Aorta (tissue), 5 donors: Measurements from ENCODE around the gene RGL3. TPM values are rescaled to one million over a fixed set of nuclear protein-coding genes. Genes with fewer than 3 reads are reported as not detected.

ENCODE experiments used
- ATAC-seq: fragments of 200-7000 bp; cut with Tn5 transposase; one replicate; pipeline ENCODE4 v1.9.1; 2022; ENCODE audit warnings: moderate library complexity; ENCODE audit not compliant: low FRiP score
- DNase-seq, 2 donors: peaks; one replicate each; pipeline ENCODE4 v3.0.0-alpha.2; 2020
- H3K27ac ChIP-seq, 2 donors: one replicate each; pipeline ENCODE4 v1.5.1; 2013; ENCODE audit warnings: low read length in 2 of 2, mild to moderate bottlenecking in 2 of 2, moderate library complexity in 2 of 2, control low read depth in 1 of 2, inconsistent platforms in 1 of 2, low read depth in 1 of 2
- H3K27me3 ChIP-seq, 2 donors: one replicate each; pipeline ENCODE4 v1.6.1; 2013; ENCODE audit warnings: control low read depth in 1 of 2, low read length in 1 of 2, mild to moderate bottlenecking in 1 of 2, moderate library complexity in 1 of 2; ENCODE audit not compliant: insufficient read depth in 2 of 2, control insufficient read depth in 1 of 2
- H3K36me3 ChIP-seq, 2 donors: one replicate each; pipeline ENCODE4 v1.6.1; 2013; ENCODE audit warnings: control low read depth in 1 of 2, low read length in 1 of 2, mild to moderate bottlenecking in 1 of 2; ENCODE audit not compliant: insufficient read depth in 2 of 2, control insufficient read depth in 1 of 2
- H3K4me1 ChIP-seq, 2 donors: one replicate each; pipeline ENCODE4 v1.6.1; 2013; ENCODE audit warnings: low read length in 2 of 2, control low read depth in 1 of 2, mild to moderate bottlenecking in 1 of 2, moderate library complexity in 1 of 2; ENCODE audit not compliant: insufficient read depth in 2 of 2, control insufficient read depth in 1 of 2
- H3K4me3 ChIP-seq, 2 donors: one replicate each; pipeline ENCODE4 v1.5.1; 2013; ENCODE audit warnings: low read length in 2 of 2, control low read depth in 1 of 2, mild to moderate bottlenecking in 1 of 2
- H3K9me3 ChIP-seq: one replicate; pipeline ENCODE4 v1.6.1; 2013; ENCODE audit warnings: mild to moderate bottlenecking, low read length; ENCODE audit not compliant: control insufficient read depth
- WGBS, 2 donors: extraction: QIAGEN DNeasy Blood & Tissue Kit; methylation state at CpG; one replicate each; pipeline ENCODE4 v1.1.7; 2013; 5-methylcytosine and 5-hydroxymethylcytosine counted together
- intact Hi-C, 2 donors: fragments of 100-400 bp; cut with DNase I; formaldehyde crosslinking; loops; one replicate each; pipeline versions ENCODE4 v1.14.2 to v1.15.0; 2022
- polyA plus RNA-seq, 2 donors: library from polyadenylated mRNA; stranded (reverse); fragments of 200-250 nt; gene quantifications; one replicate each; pipeline ENCODE4 v1.2.3, GENCODE V29; 2013
- total RNA-seq, 2 donors: library from RNA; stranded (reverse); fragmentation: NEBNext Ultra II Directional; extraction: Animal tissue kit (Norgen Biotek cat#: 25700); gene quantifications; one replicate each; pipeline ENCODE4 v1.2.1, GENCODE V29; 2021
- donor health status: healthy with polysubstance abuse.
- donor health status: Bipolar disorder and iron deficiency.
- donor health status: DM: no; HTN: no; CAD: no.
- donor health status: DM: no; HTN: no; CAD: no.
- donor health status: DM: yes; HTN: yes; CAD: no.

Gene RGL3
- total and polyA plus RNA-seq, 4 donors: 14.5 to 78.5 (median 40.9) TPM

- ATAC-seq (no peak), DNase-seq (no peak)
- Histone ChIP-seq H3K27ac (no peak overlapping the region), H3K9me3 (no peaks in the 10 kb centered on the region), H3K27me3 (no peaks in the 10 kb centered on the region), H3K36me3 (no peaks in the 10 kb centered on the region), H3K4me1 (no peaks in the 10 kb centered on the region), H3K4me3 (no peak overlapping the region)
- intact Hi-C loops: no loop called here
- WGBS, 2 donors: 92 to 94% methylated on average over 9 of the region's 9 CpGs
Observed at GRCh38 chr19:11399667-11400066, 19.4 kb downstream of the RGL3 start.

- intact Hi-C loops: no loop called here
- DNase-seq: no peak
Observed at GRCh38 chr19:11397089-11397610, 22.0 kb downstream of the RGL3 start.

GRCh38 chr19:11390933-11391680, 28.0 kb downstream of the RGL3 start:
- no peak for DNase-seq
- no peak overlapping the region for H3K27ac ChIP-seq

More at GRCh38 chr19:11397089-11397610, 22.0 kb downstream of the RGL3 start:
- H3K4me1 ChIP-seq: no peaks in the 10 kb centered on the region
- 91% methylated on average over 22 of the region's 22 CpGs for WGBS, 2 donors
- H3K4me3 ChIP-seq: no peak overlapping the region
- no peaks in the 10 kb centered on the region for H3K9me3 ChIP-seq
- no peak overlapping the region for H3K27ac ChIP-seq
- no peaks in the 10 kb centered on the region for H3K27me3 ChIP-seq
- no peaks in the 10 kb centered on the region for H3K36me3 ChIP-seq
- no peak for ATAC-seq

GRCh38 chr19:11390359-11390758, 28.8 kb downstream of the RGL3 start:
- intact Hi-C loops: no loop called here

More at GRCh38 chr19:11390933-11391680, 28.0 kb downstream of the RGL3 start:
- H3K27me3 ChIP-seq: no peaks in the 10 kb centered on the region
- H3K9me3 ChIP-seq: peaks cover 2% of the 10 kb centered on the region
- H3K36me3 ChIP-seq: no peaks in the 10 kb centered on the region
- WGBS, 2 donors: 77 to 83% methylated on average over 4 of the region's 4 CpGs
- intact Hi-C loops: no loop called here
- no peak for ATAC-seq
- no peaks in the 10 kb centered on the region for H3K4me1 ChIP-seq
- H3K4me3 ChIP-seq: no peak overlapping the region

GRCh38 chr19:11387162-11388034, 31.7 kb downstream of the RGL3 start:
- Histone ChIP-seq H3K4me3 (no peak overlapping the region), H3K9me3 (peaks cover 2% of the 10 kb centered on the region), H3K36me3 (no peaks in the 10 kb centered on the region), H3K27ac (no peak overlapping the region), H3K27me3 (no peaks in the 10 kb centered on the region), H3K4me1 (no peaks in the 10 kb centered on the region)
- DNase-seq: no peak
- intact Hi-C loops: no loop called here
- 72 to 75% methylated on average over 19 of the region's 19 CpGs for WGBS, 2 donors
- ATAC-seq: no peak

More at GRCh38 chr19:11390359-11390758, 28.8 kb downstream of the RGL3 start:
- DNase-seq (no peak), ATAC-seq (no peak)
- H3K4me3 ChIP-seq: no peak overlapping the region
- no peak overlapping the region for H3K27ac ChIP-seq
- peaks cover 2% of the 10 kb centered on the region for H3K9me3 ChIP-seq
- H3K36me3 ChIP-seq: no peaks in the 10 kb centered on the region
- no peaks in the 10 kb centered on the region for H3K27me3 ChIP-seq
- 92 to 100% methylated on average over 2 of the region's 2 CpGs for WGBS, 2 donors
- H3K4me1 ChIP-seq: no peaks in the 10 kb centered on the region

GRCh38 chr19:11384778-11385129, 34.4 kb downstream of the RGL3 start:
- WGBS, 2 donors: 88 to 93% methylated on average over 5 of the region's 5 CpGs
- H3K9me3 ChIP-seq: no peaks in the 10 kb centered on the region

GRCh38 chr19:11383706-11384048, 35.4 kb downstream of the RGL3 start:
- Histone ChIP-seq H3K4me3 (no peak overlapping the region), H3K9me3 (no peaks in the 10 kb centered on the region), H3K36me3 (no peaks in the 10 kb centered on the region), H3K27ac (no peak overlapping the region), H3K27me3 (no peaks in the 10 kb centered on the region), H3K4me1 (no peaks in the 10 kb centered on the region)
- 2 to 3% methylated on average over 9 of the region's 9 CpGs for WGBS, 2 donors
- intact Hi-C loops: loop anchor here (5.0 kb wide), 4 partner anchors 34 to 54 kb away; partner anchors contain the start of genes ODAD3 (in 1 of the 2), PRKCSH (in 1 of the 2) and RGL3 (in 1 of the 2)
- ATAC-seq: no peak
- DNase-seq: no peak

More at GRCh38 chr19:11384778-11385129, 34.4 kb downstream of the RGL3 start:
- ATAC-seq (no peak), DNase-seq (no peak)
- Histone ChIP-seq H3K4me3 (no peak overlapping the region), H3K4me1 (no peaks in the 10 kb centered on the region), H3K27me3 (no peaks in the 10 kb centered on the region), H3K27ac (no peak overlapping the region), H3K36me3 (no peaks in the 10 kb centered on the region)
- intact Hi-C loops: loop anchor here (5.0 kb wide), 4 partner anchors 33 to 53 kb away; partner anchors contain the start of genes ODAD3 (in 1 of the 2), PRKCSH (in 1 of the 2) and RGL3 (in 1 of the 2)

GRCh38 chr19:11382898-11383705, 36.0 kb downstream of the RGL3 start:
- ATAC-seq (no peak), DNase-seq (peak; percentile 79 to 86)
- intact Hi-C loops: loop anchor here (5.0 kb wide), 4 partner anchors 34 to 54 kb away; partner anchors contain the start of genes ODAD3 (in 1 of the 2), PRKCSH (in 1 of the 2) and RGL3 (in 1 of the 2)
- no peaks in the 10 kb centered on the region for H3K9me3 ChIP-seq
- no peaks in the 10 kb centered on the region for H3K36me3 ChIP-seq
- H3K4me3 ChIP-seq: no peak overlapping the region
- no peaks in the 10 kb centered on the region for H3K27me3 ChIP-seq
- 1% methylated on average over 51 to 65 of the region's 65 CpGs for WGBS, 2 donors
- H3K4me1 ChIP-seq: no peaks in the 10 kb centered on the region
- no peak overlapping the region for H3K27ac ChIP-seq
